Glutamatergic neuron (in vitro differentiated cells): ENCODE data around the gene MYRF. TPM values are rescaled to one million over a fixed set of nuclear protein-coding genes. Genes with fewer than 3 reads are reported as not detected.

ENCODE experiments used
- DNase-seq: peaks from one replicate; pipeline ENCODE4 v3.0.0; 2022
- H3K27ac Mint-ChIP-seq: one replicate; pipeline ENCODE4 v1.8.0; 2020; ENCODE audit warnings: mild to moderate bottlenecking, mixed read lengths, inconsistent platforms; ENCODE audit not compliant: unreplicated experiment
- H3K27me3 Mint-ChIP-seq: one replicate; pipeline ENCODE4 v1.8.0; 2020; ENCODE audit warnings: mild to moderate bottlenecking, moderate library complexity, mixed read lengths, inconsistent platforms; ENCODE audit not compliant: unreplicated experiment
- H3K36me3 Mint-ChIP-seq: one replicate; pipeline ENCODE4 v1.8.0; 2020; ENCODE audit warnings: mild to moderate bottlenecking, mixed read lengths, inconsistent platforms; ENCODE audit not compliant: unreplicated experiment
- H3K4me1 Mint-ChIP-seq: one replicate; pipeline ENCODE4 v1.8.0; 2020; ENCODE audit warnings: mild to moderate bottlenecking, low read depth, mixed read lengths, inconsistent platforms; ENCODE audit not compliant: unreplicated experiment
- H3K4me3 Mint-ChIP-seq: one replicate; pipeline ENCODE4 v1.8.0; 2020; ENCODE audit warnings: mild to moderate bottlenecking, mixed read lengths, inconsistent platforms; ENCODE audit not compliant: unreplicated experiment
- H3K9me3 Mint-ChIP-seq: one replicate; pipeline ENCODE4 v1.8.0; 2020; ENCODE audit warnings: mild to moderate bottlenecking, moderate library complexity, mixed read lengths, inconsistent platforms; ENCODE audit not compliant: unreplicated experiment
- CTCF ChIP-seq: fragments of 200-600 bp; sonication (generic); IDR thresholded peaks from one replicate; pipeline ENCODE4 v1.5.0; 2021; ENCODE audit not compliant: partially characterized antibody, unreplicated experiment
- total RNA-seq: library from RNA; stranded (reverse); fragmentation: NEBNext Ultra II Directional; extraction: Animal tissue kit (Norgen Biotek cat#: 25700); gene quantifications from one replicate; pipeline ENCODE4 v1.2.1, GENCODE V29; 2021; ENCODE audit not compliant: unreplicated experiment

Gene MYRF
- total RNA-seq, 1 donor from 2014 or later: 0.29 TPM

GRCh38 chr11:61771195-61771894 lies 18.9 kb downstream of the MYRF start:
- no peaks in the 10 kb centered on the region for H3K36me3 Mint-ChIP-seq
- no peak overlapping the region for H3K4me3 Mint-ChIP-seq
- no peak for TF ChIP-seq CTCF
- peaks cover 1% of the 10 kb centered on the region for H3K4me1 Mint-ChIP-seq
- peaks cover 12% of the 10 kb centered on the region for H3K27me3 Mint-ChIP-seq
- peaks cover 2% of the 10 kb centered on the region for H3K9me3 Mint-ChIP-seq
- no peak for DNase-seq
- H3K27ac Mint-ChIP-seq: no peak overlapping the region

- Mint-ChIP-seq H3K36me3 (no peaks in the 10 kb centered on the region), H3K27me3 (peaks cover 12% of the 10 kb centered on the region), H3K4me3 (no peak overlapping the region), H3K27ac (no peak overlapping the region), H3K9me3 (peaks cover 2% of the 10 kb centered on the region), H3K4me1 (peaks cover 1% of the 10 kb centered on the region)
- TF ChIP-seq CTCF: no peak
- DNase-seq: no peak
Observed at GRCh38 chr11:61771985-61772455, 19.6 kb downstream of the MYRF start.

GRCh38 chr11:61773356-61773755 lies 20.9 kb downstream of the MYRF start:
- H3K9me3 Mint-ChIP-seq: peaks cover 5% of the 10 kb centered on the region
- peaks cover 1% of the 10 kb centered on the region for H3K4me1 Mint-ChIP-seq
- H3K4me3 Mint-ChIP-seq: no peak overlapping the region

GRCh38 chr11:61773809-61774208 lies 21.4 kb downstream of the MYRF start:
- no peak for TF ChIP-seq CTCF
- peaks cover 1% of the 10 kb centered on the region for H3K4me1 Mint-ChIP-seq
- no peaks in the 10 kb centered on the region for H3K36me3 Mint-ChIP-seq
- no peak overlapping the region for H3K4me3 Mint-ChIP-seq
- DNase-seq: no peak
- no peak overlapping the region for H3K27ac Mint-ChIP-seq
- H3K27me3 Mint-ChIP-seq: peaks cover 8% of the 10 kb centered on the region
- peaks cover 5% of the 10 kb centered on the region for H3K9me3 Mint-ChIP-seq

More at GRCh38 chr11:61773356-61773755, 20.9 kb downstream of the MYRF start:
- Mint-ChIP-seq H3K27me3 (peaks cover 8% of the 10 kb centered on the region), H3K27ac (peak overlapping the region; percentile 28), H3K36me3 (no peaks in the 10 kb centered on the region)
- TF ChIP-seq CTCF: no peak
- DNase-seq: no peak

DNA sequence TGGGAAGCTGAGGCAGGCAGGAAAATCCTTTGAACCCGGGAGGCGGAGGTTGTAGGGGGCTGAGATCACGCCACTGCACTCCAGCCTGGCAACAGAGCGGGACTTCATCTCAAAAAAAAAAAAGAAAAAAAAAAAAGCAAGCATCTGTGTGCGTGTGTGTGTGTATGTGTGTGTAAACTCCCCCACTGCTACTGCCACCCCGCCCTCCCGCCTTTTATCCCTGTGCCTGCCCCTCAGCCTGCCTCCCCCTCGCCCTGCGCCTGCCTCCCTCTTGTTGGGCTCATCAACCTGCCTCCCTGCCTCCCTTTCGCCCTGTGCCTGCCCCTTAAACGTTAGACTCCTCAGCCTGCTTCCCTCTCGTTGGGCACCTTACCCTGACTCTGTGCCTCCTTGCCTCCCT lies 22.0 kb downstream of the MYRF start:
- peaks cover 1% of the 10 kb centered on the region for H3K4me1 Mint-ChIP-seq
- H3K9me3 Mint-ChIP-seq: peaks cover 5% of the 10 kb centered on the region
- TF ChIP-seq CTCF: no peak
- no peak overlapping the region for H3K4me3 Mint-ChIP-seq
- DNase-seq: no peak
- peaks cover 8% of the 10 kb centered on the region for H3K27me3 Mint-ChIP-seq
- H3K27ac Mint-ChIP-seq: no peak overlapping the region
- H3K36me3 Mint-ChIP-seq: no peaks in the 10 kb centered on the region
